ENCODE data around the gene SRP68.

GRCh38 chr17:76033139-76033538 lies 39.2 kb downstream of the SRP68 start:
- no peak for TF ChIP-seq CTCF (IDR thresholded peaks at IDR 0.05; ENCODE audit: insufficient read depth, low read length)
- TF ChIP-seq REST (IDR thresholded peaks at IDR 0.05; ENCODE audit: insufficient replicate concordance, low read depth): no peak
- no peak for TF ChIP-seq POLR2AphosphoS5 (IDR thresholded peaks at IDR 0.05; ENCODE audit: low read depth)
- TF ChIP-seq GABPA (IDR thresholded peaks at IDR 0.05; ENCODE audit: low read depth): no peak
- TF ChIP-seq SPI1 (IDR thresholded peaks at IDR 0.05; ENCODE audit: borderline replicate concordance, low read depth): no peak
